Ureter (tissue), 1 donor: ENCODE data around the gene GALNT10. TPM values are rescaled to one million over a fixed set of nuclear protein-coding genes. Genes with fewer than 3 reads are reported as not detected.

Experiments
- DNase-seq: peaks from one replicate; pipeline ENCODE4 v3.0.0-alpha.2; 2020; ENCODE audit warnings: low spot score
- total RNA-seq: library from RNA; stranded (reverse); gene quantifications from one replicate; pipeline ENCODE4 v1.2.4, GENCODE V29; 2023
- donor health status: DM: yes; HTN: yes; CAD: no.

Gene GALNT10
- total RNA-seq, 1 donor from 2014 or later: 26.0 TPM

GRCh38 chr5:154405078-154405792, 214.7 kb downstream of the GALNT10 start:
- peak; percentile 75 for DNase-seq

DNA sequence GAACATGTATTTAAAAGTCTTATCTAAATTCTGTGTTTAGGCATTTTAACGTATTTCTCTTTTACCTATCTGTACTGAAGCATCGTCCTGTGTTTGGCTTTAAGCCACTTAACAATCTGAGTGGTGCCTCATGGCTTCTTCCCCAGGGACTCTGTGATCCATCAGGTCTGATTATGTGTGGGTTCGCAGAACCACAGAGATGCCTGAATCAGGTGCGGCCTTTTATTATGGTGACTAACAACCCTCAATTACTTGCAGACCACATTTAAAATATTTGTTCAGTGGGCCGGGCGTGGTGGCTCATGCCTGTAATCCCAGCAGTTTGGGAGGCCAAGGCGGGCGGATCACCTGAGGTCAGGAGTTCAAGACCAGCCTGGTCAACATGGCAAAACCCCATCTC, 215.7 kb downstream of the GALNT10 start:
- DNase-seq: no peak

GRCh38 chr5:154406826-154407225, 216.3 kb downstream of the GALNT10 start:
- DNase-seq: no peak

- no peak for DNase-seq
These were observed 218.3 kb downstream of the GALNT10 start for GRCh38 chr5:154408811-154409210.

- no peak for DNase-seq
These were observed 218.8 kb downstream of the GALNT10 start for GRCh38 chr5:154409230-154409840.

GRCh38 chr5:154410008-154410407, 219.5 kb downstream of the GALNT10 start:
- DNase-seq: no peak

DNA sequence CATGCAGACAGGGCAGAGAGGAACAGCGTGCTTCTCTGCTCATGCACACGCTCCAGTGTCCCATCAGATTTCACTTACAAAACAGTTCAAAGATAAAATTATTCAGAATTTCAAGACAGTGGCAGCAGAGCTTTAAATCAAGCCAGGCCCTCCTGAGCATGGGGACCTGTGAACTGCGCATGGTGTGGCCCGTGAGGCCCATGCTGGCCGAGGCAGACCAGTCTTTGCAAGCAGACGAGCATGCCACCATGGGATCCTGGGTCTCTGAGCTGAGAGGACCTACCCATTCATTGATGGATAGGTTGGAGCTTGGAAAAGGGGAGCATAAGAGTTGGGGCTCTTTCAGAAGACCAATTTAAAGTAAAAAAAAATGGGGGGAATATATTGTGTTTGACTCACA, 220.3 kb downstream of the GALNT10 start:
- DNase-seq: no peak

DNA sequence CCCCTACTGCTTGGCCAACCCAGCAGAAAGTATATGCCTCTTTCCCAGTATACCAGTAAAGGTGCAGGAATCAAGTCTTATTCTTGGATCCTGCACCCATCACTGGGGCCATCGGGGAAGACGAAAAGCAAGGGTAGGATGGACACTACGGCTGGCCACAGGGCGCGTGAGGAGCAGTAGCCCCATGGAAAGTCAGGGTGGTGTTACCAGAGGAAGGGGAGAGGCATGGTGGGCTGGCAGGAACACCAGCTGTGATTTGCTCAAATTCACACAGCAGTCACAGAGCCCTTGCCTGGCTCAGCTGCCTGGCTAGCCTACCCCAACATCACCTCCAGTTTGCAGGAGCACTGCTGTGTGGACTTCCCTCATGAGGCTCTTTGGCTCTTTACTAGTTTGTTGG, 220.8 kb downstream of the GALNT10 start:
- DNase-seq: no peak

- DNase-seq: no peak
These were observed 221.8 kb downstream of the GALNT10 start for GRCh38 chr5:154412316-154412715.

DNA sequence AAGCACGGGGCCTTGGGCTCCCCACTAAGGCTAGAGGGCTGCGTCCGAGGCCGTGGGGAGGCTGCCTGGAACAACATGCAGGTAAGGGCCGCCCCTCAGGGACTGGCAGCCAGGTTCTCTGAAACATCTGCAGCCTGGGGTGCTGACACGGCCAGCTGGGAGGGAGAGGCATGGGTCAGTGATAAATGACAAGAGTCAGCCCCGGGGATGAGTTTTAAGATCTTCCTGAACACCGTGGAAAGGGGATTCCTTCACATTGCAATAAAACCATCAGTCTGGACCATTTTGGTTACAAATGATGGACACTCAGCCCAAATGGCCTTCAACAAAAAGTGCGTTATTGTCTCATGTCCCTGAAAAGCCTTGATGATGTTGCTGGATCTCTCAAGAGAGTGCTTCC, 222.4 kb downstream of the GALNT10 start:
- DNase-seq: no peak

DNA sequence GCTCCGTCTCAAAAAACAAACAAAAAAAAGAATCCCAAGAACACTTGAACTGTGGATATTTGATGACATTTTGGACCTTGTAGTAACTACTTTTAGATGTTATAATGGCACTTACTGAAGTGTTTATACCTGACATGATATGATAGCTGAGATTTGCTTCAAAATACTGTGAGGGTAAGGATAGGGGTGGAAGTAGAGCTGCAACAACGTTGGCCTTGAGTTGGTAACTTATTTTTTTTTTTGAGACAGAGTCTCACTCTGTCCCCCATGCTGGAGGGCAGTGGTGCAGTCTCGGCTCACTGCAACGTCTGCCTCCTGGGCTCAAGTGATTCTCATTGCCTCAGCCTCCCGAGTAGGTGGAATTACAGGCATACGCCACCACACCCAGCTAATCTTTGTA, 224.6 kb downstream of the GALNT10 start:
- DNase-seq: no peak

- no peak for DNase-seq
These were observed 227.8 kb downstream of the GALNT10 start for GRCh38 chr5:154418344-154418820.

DNA sequence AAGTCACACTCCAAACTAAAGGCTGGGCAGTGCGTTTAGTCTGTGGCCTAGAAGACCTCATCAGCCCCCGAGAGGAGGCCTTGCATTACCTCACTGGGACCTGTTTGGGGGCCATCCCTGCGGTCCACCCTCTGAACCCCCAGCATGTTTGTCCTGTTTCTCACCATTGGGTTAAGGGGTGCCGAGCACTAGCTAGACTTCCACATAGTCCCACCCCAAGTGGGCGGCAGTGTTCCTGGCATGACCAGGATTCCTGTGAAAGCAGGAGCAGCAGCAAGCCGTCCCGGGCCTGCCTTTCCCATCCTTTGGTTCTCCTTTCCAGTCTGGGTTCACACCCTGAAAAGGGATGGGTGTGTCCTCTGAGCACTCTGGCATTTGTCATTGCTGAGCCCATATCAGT, 228.7 kb downstream of the GALNT10 start:
- no peak for DNase-seq

DNA sequence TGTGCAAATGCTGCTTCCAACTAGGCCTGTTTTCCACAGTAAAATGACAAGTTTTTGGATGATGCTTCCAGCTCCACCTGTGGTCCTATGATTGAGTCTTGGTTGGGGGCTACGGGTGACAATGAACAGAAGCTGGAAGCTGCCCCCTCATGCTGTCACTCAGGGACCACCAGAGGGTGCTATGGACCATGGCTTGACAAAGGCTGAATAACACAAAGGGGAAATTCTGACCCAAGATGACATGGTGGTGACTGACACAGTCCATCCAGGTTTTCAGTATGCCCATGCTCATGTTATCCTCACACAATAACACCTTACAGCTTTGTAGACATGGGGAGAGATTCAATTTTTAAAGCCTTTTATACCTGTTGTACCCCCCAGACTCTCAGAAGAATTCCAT, 231.3 kb downstream of the GALNT10 start:
- DNase-seq: no peak

DNA sequence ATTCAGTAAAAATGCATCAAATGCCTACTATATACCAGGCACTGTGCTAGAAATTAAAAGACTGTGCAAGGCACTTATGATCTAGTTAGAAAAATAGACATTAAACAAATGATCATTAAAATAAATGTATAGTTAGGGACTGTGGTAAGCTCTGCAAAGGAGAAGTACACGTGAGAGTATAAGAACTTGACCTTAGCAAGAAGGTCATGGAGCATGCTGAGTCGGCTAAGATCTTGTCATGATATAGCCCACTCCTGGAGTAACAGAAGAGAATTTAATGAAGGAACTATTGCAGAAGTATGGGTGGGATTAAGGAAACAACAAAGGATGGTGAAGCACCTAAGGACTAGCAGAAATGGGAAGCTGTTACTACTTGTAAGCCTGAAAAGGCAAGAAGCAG, 231.8 kb downstream of the GALNT10 start:
- DNase-seq: no peak

GRCh38 chr5:154428208-154428607, 237.7 kb downstream of the GALNT10 start:
- DNase-seq: no peak

DNA sequence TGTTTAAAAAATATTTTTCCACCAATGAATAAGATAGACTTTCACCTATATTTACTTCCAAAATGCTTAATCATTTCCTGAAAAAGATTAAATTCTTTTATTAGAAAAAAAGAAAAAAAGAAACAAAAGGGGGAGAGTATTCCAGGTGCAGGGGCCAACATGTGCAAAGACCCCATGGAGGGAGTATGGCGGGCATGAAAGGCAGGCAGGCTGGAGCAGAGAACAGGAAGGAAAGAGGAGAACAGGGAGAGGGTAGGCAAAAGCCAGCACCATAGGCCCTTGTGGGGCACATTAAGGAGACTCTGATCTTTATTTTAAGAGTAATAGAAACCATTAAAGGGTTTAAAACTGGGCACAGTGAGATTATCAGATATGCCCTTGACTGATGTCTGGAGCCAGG, 238.8 kb downstream of the GALNT10 start:
- DNase-seq: no peak

- no peak for DNase-seq
These were observed 239.9 kb downstream of the GALNT10 start for GRCh38 chr5:154430466-154430865.

GRCh38 chr5:154430961-154431630, 240.6 kb downstream of the GALNT10 start:
- DNase-seq: no peak

DNA sequence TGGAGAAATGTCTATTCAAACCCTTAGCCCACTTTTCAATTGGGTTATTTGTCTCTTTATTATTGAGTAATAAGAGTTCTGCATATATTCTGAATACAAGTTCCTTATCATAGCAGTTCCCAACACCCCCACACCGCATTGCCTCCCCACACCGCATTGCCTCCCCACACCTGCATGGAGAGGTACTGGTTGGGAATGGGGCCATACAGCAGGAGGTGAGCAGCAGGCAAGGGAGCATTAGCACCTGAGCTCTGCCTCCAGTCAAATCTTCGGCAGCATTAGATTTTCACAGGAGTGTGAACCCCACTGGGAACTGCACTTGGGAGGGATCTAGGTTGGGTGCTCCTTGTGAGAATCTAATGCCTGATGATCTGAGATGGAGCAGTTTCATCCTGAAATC, 244.7 kb downstream of the GALNT10 start:
- DNase-seq: no peak

DNA sequence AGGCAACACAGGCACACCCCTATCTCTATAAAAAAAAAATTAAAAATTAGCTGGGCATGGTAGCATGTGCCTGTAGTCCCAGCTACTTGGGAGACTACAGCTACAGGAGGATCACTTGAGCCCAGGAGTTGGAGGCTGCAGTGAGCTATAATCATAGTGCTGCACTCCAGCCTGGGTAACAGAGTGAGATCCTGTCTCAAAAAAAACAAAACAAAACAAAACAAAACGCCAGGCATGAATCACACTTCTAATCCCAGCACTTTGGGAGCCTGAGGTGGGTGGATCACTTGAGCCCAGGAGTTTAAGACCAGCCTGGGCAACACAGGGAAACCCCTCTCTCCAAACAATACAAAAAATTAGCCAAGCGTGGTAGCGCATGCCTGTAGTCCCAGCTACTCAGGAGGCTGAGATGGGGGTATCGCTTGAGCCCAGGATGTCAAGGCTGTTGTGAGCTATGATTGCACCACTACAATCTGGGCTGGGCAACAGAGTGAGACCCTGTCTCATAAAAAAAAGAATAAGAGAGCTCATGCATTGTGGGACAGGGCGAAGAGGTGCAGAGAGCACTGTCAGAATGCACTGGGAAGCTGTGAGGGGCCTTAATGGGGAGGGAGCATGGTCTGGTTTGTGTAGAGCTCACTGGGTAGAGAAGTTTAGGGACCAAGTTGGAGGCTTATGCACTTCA, 246.9 kb downstream of the GALNT10 start:
- DNase-seq: no peak

GRCh38 chr5:154440540-154440939, 250.0 kb downstream of the GALNT10 start:
- no peak for DNase-seq
